C4-2B (cell line): ENCODE results near the gene AP1AR.
"Not testable (repeated sequence)": the region's sequence is repeated elsewhere in the genome, so short reads cannot be mapped to it uniquely, and the experiment has no call there.

Experiments used
- H3K27ac ChIP-seq: fragments of 450-650 bp; 2 replicates; pipeline ENCODE4 v1.5.1; 2017
- ZFX ChIP-seq: fragments of 450-650 bp; IDR thresholded peaks from 2 replicates; pipeline ENCODE4 v1.6.1; 2017
- TF ChIP-seq, protein P1 (sequence below): fragments of 450-650 bp; conservative IDR thresholded peaks from 2 replicates; pipeline ENCODE4 v1.5.1; 2017; ENCODE audit warnings: mild to moderate bottlenecking

The AP1AR gene

DNA sequence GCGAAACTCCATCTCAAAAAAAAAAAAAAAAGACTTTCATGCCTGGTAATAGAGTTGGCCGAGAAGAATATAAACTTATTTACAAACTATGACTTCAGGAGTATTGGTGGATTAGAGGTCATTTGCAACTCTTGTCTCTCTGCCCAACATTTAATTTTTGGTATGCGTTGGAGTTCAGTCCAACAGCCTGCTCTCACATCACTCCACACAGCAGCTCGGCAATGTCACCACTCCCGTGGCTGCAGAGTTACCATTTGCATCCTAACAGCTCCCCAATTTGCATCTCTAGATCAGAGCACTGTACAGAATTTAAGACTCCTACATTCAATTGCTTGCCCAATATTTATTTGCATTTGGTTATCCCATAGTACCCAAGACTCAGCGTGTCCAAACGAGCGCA is 40.9 kb upstream of the AP1AR start:
- TF ChIP-seq ZFX: no peak
- TF ChIP-seq, protein P1, sequence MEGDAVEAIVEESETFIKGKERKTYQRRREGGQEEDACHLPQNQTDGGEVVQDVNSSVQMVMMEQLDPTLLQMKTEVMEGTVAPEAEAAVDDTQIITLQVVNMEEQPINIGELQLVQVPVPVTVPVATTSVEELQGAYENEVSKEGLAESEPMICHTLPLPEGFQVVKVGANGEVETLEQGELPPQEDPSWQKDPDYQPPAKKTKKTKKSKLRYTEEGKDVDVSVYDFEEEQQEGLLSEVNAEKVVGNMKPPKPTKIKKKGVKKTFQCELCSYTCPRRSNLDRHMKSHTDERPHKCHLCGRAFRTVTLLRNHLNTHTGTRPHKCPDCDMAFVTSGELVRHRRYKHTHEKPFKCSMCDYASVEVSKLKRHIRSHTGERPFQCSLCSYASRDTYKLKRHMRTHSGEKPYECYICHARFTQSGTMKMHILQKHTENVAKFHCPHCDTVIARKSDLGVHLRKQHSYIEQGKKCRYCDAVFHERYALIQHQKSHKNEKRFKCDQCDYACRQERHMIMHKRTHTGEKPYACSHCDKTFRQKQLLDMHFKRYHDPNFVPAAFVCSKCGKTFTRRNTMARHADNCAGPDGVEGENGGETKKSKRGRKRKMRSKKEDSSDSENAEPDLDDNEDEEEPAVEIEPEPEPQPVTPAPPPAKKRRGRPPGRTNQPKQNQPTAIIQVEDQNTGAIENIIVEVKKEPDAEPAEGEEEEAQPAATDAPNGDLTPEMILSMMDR: no peak
- no peak overlapping the region for H3K27ac ChIP-seq

GRCh38 chr4:112196461-112196860 is 35.1 kb upstream of the AP1AR start:
- no peak overlapping the region for H3K27ac ChIP-seq
- no peak for TF ChIP-seq ZFX
- TF ChIP-seq, protein P1: no peak

DNA sequence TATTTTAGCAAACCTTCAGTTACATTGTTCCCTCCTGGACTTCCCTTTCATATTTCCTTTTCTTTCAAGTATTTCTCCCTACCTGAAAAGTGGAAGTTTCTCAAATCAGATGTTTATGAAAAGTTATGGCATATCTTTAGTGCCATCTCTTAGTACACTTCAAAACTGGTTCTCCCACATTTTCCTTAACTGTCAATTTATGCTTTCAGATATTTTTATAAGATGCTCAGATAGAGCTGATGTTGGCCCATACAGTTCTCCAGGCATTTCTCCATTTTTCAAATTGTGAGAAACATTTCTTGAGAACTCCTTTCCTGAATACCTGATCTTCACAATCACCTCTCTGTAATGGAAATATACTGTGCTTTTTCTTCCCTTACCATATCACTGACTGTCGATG is 32.5 kb upstream of the AP1AR start:
- TF ChIP-seq, protein P1: no peak
- no peak for TF ChIP-seq ZFX
- no peak overlapping the region for H3K27ac ChIP-seq

DNA sequence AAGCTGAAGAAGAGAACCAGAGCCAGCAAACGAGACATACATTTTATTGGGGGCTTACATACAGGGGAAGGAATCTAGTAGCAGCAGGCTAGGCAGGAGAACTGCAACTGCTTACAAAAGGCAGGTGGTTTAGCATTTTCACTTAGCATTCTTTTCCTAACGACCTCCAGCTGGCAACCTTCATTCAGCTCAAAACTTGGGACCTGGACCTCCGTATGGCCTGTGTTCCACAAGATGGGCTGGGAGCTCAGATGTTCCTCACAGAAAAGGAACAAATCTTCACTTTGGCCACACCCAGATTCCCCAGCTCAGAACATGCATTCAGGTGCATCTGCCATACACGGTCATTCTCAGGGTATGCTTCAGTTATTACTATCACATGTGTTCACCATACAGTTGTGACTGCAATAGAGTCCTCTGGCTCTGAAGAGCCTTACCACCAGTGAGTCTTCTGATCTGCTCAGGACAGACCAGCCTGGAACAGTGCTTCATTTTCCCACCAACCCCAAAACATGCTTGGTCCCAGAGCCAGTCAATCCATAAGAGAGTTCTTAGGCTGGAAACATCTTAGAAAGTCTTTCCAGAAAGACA is 29.6 kb upstream of the AP1AR start:
- H3K27ac ChIP-seq: no peak overlapping the region
- no peak for TF ChIP-seq ZFX
- TF ChIP-seq, protein P1: no peak

- no peak overlapping the region for H3K27ac ChIP-seq
- TF ChIP-seq, protein P1: no peak
- TF ChIP-seq ZFX: no peak
Observed at GRCh38 chr4:112203593-112203992, 28.0 kb upstream of the AP1AR start.

- H3K27ac ChIP-seq: no peak overlapping the region
- TF ChIP-seq, protein P1: no peak
Observed at GRCh38 chr4:112206431-112206830, 25.2 kb upstream of the AP1AR start.

- not testable (repeated sequence) for H3K27ac ChIP-seq
Observed at GRCh38 chr4:112208137-112209095, 23.2 kb upstream of the AP1AR start.

DNA sequence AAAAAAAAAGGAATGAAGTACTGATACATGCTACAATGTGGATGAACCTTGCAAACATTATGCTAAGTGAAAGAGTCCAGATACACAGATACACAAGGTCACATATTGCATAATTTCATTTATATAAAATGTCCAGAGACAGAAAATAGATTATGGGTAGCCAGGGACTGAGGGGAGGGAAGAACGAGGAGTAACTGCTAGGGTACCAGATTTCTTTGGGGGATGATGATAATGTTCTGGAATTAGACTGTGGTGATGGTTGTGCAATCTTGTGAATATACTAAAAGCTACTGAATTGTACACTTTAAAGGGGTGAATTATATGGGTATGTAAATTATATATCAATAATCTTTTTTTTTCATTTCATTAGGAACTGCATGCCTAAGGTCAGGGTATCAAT is 20.8 kb upstream of the AP1AR start:
- H3K27ac ChIP-seq: no peak overlapping the region
- no peak for TF ChIP-seq ZFX
- TF ChIP-seq, protein P1: no peak
